Measurements from ENCODE around the gene UCP3.

UCP3 gene

DNA sequence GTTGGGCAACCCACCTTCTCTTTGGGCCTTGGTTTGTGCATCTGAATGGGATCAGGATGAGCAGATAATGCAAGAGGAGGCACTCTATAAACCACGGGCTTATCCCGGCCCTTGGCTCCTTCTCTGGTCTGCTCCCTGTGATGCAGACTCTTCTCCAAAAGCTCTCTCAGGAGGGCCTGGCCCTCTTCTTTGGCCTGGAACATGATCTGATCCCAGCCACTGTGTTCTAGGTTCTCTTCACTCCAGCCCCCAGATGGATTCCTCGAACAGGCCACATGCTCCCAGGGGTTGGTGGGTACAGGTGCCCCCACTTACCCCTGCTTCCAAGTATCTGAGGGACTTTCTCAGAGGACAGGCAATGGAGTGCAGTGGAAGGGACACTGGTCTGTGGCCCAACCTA lies 8.7 kb upstream of the UCP3 start:
- no peak for DNase-seq

DNA sequence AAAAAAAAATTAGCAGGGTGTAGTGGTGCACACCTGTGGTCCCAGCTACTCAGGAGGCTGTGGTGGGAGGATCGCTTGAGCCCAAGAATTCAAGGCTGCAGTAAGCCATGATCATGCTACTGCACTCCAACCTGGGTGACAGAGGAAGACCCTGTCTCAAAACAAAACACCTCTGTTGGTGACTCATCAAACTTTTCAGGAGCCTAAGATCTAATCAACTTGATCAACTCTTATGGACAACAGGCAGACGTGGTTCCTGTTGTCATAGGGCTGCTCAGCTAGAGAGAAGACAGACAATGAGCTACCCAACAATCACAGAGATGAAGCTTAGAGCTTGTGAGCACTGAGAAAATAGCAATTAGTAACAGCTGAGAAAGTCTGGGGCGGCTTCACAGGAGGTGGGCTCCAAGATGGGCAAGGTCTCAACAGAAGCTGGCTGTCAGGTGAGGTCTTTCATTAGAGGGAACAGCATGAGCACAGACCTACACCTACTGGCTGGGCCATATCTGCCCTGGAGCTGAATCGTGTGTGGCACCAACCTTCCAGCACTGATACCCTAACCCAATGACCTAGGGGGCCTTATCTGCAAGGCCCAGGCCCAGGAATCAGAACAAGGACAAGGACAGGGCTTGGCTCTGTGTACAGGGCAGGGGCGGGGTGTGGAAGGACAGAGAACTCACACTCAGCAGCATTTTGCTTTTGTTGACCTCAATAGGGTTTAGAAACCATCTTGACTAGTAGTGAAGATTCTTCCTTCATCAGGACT lies 7.2 kb upstream of the UCP3 start:
- DNase-seq, result no peak

DNA sequence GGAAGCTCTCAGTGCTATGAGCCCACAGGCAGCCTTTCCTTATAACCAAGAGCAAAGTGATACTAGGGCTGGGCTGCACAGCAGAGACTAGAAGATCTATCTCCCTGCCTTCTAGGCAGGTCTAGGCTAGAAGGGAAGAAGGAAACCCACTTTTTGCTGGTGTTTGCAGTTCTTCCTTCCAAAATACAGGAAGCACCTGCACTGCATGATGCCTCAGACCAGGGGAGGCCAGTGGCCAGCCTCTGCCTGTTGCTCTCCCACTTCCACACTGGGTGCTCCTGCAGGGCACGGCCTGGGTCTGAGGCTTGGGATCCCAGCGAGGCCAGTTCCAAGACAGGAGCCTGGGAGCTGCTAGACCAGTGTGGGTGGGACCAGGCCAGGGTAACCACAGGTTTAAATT lies 6.0 kb upstream of the UCP3 start:
- DNase-seq, result no peak

DNA sequence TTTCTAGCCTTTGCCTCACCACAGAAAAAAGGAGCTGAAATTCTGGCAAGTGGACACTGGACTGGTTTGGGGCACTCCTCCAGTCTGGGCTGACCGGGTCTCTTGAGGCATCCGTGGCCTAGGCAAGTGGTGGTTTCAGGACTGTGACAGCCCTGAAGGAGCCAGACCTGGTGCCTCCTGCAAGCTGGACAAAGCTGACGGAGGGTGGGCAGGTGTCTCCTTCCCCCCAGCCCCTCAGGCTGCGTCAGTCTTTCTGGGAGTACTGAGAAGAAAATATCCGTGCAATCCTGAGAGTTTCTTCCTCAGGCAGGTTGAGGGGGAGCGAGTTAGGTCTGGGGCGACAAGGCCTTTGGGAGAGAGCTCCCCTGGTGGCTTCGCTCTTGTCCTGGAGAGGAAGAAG lies 4.3 kb upstream of the UCP3 start:
- DNase-seq, result no peak

DNA sequence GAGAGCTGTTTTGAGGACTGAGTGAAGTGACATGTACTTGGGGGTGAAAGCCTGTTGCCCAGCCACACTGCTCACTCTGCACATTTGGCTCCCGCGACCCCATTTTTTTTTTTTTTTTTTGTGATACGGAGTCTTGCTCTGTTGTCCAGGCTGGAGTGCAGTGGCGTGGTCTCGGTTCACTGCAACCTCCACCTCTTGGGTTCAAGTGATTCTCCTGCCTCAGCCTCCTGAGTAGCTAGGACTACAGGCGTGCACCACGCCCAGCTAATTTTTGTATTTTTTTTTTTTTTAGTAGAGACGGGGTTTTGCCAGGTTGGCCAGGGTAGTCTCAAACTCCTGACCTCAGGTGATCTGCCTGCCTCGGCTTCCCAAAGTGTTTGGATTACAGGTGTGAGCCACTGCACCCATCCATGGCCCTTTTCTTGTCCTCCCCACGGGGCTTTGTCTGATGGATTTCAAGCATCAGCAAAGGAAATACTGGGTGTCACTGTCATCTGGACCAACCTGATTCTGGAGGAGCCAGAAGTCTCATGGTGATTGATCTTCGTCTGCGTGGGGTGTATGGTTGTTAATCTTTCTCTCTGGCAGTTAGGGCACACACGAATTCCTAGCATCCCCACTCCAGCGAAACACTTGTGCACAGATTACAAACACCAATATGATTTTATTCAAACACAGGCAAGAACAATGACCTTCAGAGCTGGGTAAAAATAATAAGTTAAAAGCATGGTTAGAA lies 3.4 kb upstream of the UCP3 start:
- DNase-seq, result no peak

DNA sequence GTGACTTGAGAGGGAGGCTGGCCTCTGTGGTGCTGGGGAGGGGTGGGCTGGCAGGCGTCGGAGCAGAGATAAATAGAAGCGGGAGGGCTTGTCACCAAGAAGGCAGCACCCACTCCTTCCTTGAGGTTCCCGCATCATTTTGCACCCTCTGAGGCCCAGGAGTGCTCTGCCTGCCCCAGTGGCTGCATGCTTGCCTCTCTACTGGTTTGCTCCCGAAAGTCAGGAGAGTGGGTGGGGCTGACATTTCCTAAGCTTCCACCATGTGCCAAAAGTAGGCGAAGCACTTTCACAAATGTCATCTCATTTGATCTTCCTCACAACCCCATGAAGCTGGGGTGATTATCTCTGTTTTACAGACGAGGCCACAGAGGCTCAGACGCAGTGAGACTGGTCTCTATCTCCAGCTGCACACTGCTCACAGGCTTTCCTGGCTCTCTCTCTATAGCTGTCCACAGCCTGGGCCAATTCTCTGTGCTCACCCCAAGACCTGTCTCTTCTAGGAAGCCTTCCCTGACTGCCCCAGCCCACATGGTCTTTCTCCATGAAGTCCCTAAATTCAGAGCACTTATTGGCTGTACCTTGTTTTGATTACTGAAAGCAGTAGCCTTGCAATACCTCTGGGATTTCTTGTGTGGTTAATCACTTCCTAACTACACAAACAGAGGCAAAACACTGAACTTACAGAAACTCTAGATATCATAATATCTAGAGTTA lies 2.6 kb upstream of the UCP3 start:
- no peak for DNase-seq

DNA sequence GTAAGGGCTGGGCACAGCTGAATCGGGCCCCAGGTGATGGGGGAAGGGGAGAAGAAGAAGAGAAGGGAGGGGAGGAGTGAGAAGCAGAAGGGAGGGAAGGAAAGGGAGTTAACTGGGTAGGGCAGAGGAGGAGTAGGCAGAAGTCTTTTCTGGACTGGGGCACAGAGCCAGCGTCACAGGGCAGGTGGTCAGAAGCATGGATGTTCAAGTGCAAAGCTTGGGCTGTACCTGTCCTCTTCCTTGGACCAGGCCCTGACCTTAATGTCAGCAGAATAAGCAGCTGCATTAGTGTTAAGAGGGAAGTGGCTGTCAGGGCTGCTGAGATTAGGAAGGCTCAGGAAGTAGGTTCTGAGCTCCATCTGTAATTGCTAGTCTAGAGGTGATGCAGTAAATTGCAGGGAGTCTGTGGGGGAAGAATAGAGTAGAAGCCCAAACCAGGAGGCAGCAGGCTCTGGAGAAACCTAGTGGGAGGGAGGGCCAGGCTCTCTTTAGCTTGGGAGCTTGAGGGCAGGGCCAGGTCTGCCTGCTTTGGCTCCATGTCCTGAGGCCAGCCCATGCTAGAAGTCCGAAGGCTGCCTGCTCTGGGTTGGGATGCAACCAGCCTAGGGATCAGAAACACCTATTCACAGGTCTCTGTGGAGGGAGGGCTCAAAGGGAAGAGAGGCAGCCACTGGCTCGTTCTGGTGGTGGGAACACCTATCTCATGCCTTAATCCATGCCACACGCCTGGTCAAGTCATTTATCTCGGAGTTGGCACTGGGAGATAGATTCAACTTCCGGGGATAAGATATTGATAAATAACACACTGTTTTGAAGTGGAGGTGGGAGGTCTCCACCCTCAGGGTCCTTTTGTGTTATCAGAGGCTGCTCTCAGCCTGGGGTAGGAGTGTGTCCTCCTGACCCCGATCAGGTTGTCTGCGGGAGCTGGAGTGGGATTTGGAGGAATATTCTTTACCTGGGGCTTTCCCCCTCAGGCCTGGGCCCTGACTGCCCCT lies 1.7 kb upstream of the UCP3 start:
- no peak for DNase-seq

DNA sequence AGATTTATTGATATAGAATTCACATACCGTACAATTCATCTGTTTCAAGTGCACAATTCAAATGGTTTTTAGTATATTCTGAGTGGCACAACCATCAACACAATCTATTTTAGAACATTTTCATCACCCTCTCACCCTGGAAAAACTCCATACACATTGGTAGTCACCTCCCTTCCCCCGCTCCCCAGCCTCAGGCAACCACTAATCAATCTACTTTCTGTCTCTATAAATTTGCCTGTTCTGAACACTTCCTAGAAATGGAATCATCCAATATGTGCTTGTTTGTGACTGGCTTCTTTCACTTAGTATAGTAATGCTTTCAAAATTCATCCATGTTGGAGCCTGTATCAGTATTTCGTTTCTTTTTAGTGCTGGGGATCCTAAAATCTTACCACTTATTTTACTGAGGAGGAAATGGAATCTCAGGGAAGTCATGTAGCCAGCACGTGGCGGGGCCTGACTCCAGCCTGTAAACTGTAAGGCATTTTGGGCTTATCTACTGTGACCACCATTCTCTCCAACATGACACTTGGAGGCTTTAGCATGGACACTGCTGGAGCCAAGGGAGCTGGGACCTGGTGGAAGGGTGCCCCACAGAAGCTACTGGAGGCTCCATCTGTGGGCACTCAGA lies 905 bp upstream of the UCP3 start:
- no peak for DNase-seq

DNA sequence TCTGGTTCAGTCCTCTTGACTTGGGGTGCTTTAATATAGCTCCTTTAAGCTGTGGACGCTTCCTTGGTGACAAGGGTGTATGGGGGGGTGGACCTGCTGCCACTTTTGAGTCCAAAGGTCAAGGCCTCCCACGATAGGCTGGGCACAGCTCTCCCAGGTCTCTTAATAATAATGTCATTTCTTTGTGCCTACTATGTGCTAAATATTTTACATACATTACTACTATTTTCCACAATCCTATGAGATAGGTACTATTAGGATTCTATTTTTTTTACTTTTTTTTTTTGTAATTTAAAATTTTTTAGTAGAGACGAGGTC lies 304 bp upstream of the UCP3 start:
- no peak for DNase-seq

DNA sequence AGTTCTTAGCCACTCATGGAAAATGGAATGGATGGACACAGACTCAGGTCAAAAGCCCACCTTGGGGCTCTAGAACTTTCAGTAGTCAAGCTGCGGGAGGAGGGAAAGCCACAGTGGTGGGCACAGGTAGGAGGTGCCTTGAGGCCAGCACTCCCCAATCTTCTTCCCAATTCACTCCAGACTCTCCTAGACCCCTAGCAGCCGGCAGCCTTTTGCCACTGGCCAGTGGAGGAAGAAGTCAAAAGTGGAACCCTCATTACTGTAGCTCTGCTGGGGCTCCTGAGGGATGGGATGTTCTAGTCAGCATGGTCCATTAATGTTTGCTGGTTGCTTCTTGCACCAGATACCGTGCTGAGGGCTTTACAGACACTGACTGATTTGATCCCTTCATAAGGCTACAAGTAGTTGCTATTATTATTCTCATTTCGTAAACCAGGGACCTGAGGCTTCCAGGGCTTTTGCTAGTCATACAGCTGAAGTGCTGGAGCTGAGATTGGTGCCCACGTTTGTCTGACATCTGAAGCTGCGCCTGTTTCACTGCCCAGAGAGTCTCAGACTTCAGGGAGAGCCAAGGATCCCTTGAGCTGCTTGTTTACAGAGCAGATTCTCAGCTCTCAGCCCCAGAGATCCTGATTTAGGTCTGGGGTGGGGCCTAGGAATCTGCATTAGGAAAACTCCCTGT lies 1.1 kb downstream of the UCP3 start:
- no peak for DNase-seq

DNA sequence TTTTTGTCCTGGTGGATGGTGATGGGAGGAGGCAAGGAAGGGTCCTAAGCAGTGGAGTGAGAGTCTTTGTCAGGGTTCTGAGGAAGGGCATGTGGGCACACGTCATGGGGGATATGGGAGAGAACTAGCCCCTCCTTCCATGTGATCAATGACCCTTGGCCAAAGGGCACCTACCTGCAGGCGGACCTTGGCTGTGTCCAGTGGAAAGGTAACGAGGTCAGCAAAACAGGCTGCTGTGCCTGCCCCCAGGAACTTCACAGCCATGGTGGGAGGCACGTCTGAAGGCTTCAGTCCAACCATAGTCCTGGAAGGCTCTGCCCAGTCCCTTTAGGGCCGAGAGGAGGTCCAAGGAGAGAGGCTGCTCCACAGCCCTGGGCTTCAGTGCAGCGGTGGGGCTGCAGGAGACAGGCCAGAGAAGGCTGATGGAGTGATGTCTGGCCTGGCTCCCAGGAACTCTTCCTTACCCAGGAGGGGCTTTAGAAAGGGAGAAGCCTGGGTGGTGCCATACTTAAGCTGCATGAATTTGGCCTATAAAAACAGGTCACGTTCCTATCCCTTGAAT lies 2.1 kb downstream of the UCP3 start:
- no peak for DNase-seq

DNA sequence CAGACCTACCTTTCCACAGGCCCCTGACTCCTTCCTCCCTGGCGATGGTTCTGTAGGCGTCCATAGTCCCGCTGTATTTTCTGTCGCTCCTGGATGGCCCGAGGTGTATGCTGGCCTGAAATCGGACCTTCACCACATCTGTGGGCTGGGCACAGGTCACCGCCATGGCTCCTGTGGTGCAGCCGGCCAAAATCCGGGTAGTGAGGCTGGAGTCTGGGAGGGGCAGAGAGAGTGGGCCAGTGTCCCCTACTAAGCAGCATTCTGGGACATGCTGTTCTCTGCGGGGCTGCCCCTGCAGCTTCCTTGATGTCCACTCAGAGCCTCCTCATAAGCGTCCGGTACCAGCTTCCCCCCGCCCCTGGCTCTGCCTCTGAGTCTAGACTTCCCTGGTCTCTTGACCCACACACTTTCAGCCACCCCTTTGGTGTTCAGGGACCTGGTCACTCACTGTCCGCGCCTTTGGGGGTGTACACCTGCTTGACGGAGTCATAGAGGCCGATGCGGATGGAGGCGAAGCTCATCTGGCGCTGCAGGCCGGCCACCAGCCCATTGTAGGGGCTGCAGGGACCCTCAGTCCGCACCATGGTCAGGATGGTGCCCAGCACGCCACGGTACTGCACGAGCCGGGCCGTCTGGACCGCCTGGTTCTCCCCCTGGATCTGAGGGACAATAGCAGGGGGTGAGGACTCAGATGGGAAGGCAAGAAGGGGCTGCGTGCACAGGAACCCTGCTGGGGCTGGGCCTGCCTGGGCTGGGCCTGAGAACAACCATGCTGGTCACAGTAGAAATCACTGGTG lies 3.0 kb downstream of the UCP3 start:
- DNase-seq, result no peak

DNA sequence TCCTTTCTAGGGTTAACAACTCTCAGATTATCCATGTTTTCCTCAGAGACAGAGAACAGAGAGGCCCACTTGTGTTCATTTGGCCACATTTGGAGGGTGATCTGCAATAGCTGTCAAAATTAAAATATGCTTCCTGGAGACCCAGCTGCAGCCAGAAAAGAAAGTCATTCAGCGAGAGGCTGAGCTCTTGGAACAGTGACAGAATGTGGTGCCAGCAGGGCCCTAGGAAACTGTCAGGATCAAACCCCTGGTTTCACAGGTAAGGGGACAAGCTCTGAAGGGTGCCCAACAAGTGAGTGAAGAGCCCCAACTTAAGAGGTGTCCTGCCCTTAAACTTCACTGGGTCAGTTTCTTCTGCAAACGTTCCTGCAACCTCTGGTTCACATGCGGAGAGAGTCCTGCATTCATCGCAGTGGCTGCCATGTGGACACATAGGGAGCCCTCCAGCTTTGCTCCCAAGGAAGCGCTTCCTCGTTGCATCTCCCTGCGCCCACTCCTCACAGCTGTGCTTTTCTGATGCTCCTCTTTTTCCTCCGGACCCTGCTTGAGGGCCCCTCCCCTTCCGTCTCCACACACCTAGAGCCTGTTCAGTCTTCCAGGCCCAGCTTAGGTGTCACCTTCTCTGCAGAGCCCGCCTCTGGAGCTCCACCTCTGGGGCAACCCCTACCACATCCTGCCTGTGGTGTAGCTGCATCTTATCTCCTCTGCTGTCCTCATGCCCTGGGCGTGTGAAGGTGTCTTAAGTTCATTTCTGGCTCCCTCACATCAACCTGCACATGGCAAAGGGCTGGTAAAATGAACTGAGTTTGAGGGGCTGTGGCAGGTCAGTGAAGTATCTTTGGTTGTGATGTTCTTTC lies 3.9 kb downstream of the UCP3 start:
- DNase-seq, result no peak

DNA sequence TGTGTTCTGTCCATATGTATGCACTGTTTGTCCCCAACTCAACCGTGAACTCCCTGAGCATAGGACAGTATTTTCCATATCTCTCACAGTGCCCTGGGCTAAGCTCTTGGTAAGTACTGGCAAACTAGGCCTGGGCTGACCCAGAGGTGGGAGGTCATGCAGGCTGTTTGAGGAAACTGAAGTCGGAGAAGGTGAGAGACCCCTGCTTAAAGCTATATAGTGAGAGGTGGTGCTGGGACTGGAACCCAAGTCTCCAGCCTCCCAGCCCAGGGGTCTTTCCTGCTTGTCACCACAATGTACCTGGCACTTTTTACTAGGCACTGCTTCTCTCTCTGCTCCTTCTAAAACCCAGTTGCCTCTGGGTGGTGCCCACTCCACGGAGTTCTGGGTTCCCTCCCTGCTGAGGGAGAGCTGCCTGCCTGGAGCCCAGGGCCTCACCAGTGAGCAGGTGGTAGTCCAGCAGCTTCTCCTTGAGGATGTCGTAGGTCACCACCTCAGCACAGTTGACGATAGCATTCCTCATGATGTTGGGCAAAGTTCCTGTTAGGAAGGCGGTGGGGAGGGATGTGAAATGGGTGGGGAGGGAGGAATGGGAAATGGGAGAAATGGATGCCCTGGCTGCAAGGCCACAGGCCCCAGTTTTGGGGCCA lies 4.7 kb downstream of the UCP3 start:
- DNase-seq, result no peak

DNA sequence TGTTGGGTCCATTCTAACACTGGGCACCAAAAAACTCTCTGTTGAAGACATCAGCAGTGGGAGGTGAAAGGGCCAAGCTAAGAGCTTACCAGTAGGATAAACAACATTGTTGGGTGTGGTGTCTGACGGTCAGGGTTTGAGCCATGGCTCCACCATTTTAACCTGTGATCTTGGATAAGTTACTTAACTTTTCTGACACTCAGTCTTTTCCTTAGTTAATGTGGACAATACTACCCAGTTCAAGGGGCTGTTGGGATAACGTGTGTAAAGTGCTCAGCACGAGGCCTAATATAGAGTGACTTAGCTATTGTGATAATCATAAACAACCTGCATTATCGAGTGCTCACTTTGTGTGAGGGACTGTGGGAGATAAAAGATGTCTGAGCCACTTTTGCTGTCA lies 6.1 kb downstream of the UCP3 start:
- DNase-seq, result no peak

DNA sequence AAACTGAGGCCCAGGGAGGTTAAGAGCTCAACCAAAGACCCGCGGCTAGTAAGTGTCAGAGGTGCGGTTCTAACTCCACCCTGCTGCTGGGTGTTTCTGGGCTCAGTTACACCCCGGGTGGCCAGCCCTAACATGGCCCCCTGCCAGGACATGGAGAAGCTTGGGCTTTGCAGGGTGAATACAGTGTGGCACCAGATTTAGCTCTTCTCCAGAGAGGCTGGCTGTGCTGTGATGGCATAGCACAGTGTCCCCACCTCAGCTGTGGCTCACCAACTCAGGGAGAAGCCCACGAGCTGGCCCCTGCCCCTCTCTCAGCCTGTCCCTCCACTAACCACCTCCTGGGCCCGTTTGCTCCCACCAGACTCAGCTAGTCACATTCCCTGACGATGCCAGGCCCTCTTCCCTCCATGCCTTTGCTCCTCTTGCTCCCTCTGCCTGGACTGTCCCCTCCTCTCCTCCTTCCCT lies 7.0 kb downstream of the UCP3 start:
- DNase-seq, result no peak

DNA sequence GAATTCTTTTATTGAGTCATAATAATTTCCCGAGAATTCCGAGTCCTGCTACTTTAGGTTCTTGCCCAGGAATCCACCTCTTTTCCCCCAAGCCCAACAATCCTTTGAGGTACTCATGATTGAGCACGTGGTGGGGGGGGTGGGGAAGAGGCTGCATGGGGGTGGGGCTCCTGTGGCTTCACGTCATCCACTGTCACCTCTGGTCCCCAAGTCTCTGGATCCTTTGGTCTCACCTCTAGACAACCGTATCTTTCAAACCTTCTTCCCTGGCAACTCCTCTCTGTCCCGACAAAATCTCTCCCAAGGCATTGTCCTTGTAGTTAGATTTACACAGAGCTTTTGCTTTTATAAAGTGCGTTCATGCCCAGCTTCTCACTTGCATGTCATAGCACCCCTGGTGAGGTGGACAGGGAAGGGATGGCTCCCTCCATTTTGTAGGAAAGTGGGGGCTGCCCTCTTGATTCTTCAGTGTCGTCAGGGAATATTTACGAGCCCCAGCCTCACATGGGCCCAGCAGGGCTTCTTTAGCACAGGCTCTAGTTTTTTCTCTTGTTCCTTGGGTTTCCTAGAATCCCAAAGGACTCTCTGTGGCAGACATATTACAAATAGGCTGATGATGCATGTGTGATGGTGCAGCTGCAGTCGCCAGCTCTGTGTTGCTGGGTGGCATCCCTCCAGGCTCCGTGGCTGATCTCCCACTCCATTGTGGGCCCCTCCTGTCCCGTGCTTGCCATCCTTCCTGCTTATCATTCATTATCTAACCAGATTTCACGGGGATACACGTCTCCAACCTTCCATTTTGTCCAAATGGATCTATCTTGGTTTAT lies 8.4 kb downstream of the UCP3 start:
- DNase-seq, result no peak

Measured in C1 segment of cervical spinal cord (tissue), 14 donors.